SKM-1 treated with dmso at 0.1 percent for 144 hours (cell line): ENCODE results near the gene KLK2.
"Not testable (repeated sequence)": the region's sequence is repeated elsewhere in the genome, so short reads cannot be mapped to it uniquely, and the experiment has no call there.

ENCODE experiments used
- DNase-seq: peaks from one replicate; lab custom pipeline; 2025; ENCODE audit not compliant: unreplicated experiment; lab: John Stamatoyannopoulos, UW

KLK2 gene

GRCh38 chr19:50891253-50891625, 18.0 kb downstream of the KLK2 start:
- no peak for DNase-seq

GRCh38 chr19:50893047-50893736, 20.0 kb downstream of the KLK2 start:
- no peak for DNase-seq

GRCh38 chr19:50894478-50895356, 21.5 kb downstream of the KLK2 start:
- no peak for DNase-seq

- DNase-seq = not testable (repeated sequence)
These were observed 22.9 kb downstream of the KLK2 start for GRCh38 chr19:50896089-50896590.

DNA sequence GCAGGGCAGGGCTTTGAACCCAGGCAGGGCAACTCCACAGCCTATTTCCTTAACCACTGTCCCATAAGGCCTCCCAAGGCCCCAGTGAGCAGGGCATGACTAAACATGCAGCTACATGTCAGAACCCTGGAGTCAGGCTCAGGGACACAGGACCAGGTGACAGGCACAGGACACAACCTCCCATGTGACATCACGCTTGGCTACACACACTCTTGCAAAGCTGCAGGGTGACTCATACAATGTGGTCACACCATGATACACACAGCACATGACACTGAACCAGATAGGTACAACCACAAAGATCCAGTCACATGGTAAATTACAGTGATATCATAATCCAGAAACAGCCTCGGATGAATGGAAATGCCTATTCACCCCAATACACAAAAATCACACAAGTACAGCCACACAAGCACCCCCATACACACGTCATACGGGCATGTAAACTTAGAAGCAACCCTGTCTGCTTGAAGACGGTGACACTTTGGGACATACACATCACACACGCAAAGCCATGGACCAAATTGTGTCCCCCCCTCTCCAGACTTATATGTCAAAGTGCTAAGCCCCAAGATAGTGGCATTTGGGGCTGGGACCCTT, 23.5 kb downstream of the KLK2 start:
- DNase-seq = no peak

- DNase-seq = no peak
These were observed 24.0 kb downstream of the KLK2 start for GRCh38 chr19:50897191-50897607.

GRCh38 chr19:50897612-50898011, 24.4 kb downstream of the KLK2 start:
- DNase-seq = no peak

GRCh38 chr19:50898018-50898417, 24.8 kb downstream of the KLK2 start:
- no peak for DNase-seq

DNA sequence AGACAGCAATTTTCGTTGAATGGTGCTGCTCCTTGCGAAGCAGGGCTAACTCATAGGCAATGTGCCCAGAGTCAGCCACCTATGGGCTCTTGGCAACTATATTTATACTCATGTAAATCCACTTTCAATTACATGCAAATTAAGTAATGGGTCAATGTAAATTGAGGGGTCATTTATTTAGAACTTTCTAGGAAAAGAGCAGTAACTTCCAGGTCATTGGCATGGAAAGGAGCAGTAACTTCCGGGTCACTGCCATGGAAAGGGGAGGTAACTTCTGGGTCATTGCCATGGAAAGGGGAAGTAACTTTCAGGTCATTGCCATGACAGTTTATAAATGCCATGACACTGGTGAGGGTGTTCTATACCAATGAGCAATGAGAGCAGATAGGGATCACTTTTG, 26.3 kb downstream of the KLK2 start:
- no peak for DNase-seq

DNA sequence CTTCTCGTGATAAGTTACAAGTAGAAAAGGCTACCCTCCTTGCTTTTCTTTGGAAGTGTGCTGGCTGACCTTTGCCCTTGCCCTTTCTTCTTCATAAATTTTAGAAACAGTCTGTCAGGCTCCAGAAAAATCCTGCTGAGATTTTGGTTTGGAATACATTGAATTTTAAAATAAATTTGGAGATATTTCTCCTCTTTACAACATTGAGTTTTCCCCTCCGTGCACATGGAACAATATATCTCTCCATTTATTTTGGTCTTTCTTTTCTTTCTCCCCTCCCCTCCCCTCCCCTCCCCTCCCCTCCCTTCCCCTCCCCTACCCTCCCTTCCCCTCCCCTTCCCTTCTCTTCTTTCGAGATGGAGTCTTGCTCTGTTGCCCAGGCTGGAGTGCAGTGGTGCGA, 29.4 kb downstream of the KLK2 start:
- DNase-seq = no peak

- no peak for DNase-seq
These were observed 33.0 kb downstream of the KLK2 start for GRCh38 chr19:50906217-50906616.

DNA sequence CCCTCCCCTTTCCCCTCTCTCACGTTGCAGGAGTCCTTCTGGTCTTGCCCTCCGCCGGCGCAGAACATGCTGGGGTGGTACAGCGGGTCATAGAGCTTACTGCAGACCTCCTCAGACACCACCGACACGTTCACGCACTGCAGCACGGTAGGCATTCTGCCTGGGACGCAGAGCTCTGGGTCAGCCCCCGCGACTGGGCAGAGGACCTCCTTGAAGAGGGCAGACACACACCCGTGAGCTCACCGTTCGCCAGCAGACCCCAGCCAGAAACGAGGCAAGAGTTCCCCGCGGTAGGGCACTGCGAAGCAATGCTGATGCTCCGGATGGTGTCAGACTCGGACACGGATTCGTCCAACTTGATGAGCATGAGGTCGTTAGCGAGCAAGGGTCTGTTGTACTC, 35.1 kb downstream of the KLK2 start:
- DNase-seq = no peak

- DNase-seq = no peak
These were observed 36.2 kb downstream of the KLK2 start for GRCh38 chr19:50909240-50910070.

DNA sequence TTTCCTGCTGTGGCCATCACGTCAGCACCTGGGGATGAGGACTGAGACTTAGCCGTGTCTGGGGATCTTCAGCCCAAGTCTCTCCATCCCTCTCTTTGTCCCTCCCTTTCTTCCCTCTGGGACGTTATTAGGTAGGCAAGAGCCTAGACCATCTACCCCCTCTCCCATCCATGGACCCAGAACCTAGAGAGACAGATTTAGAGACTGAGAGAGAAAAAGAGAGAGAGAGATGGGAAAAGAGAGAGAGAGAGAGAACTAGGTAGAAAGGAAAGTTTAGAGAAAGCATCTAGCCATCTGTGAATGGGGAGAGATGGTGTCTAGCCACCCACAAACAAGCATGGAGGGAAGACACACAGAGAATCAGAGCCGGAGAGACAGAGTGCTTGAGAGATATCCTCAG, 37.5 kb downstream of the KLK2 start:
- DNase-seq = no peak

GRCh38 chr19:50911206-50912101, 38.2 kb downstream of the KLK2 start, which contains the start of gene KLK4:
TSS of gene KLK4 (minus strand) at chr19:50911395. CDS start at chr19:50910738, 657 bp downstream.
- no peak for DNase-seq

DNA sequence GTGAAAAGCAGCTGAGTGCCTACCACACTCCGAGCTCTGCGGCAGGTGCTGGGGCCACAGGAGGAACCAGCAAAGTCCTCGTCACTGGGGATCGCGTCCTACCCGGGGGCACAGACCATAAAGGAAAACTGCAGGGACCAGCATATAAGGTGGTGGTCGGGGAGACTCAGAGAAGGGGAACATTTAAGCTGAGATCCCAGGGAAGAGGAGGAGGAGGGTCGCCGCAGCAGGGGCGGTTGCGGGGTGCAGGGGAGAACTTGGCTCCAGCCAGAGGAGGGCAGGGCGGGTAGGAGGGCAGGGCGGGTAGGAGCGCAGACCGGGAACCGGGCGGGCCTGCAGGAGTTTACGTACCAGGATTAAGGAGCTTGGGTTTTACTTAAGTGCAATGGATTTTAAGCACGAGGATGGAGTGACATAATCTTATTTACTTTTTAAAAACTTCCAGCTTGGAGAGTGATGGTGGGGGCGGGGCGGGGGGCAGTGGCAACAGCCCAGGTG, 38.9 kb downstream of the KLK2 start:
- no peak for DNase-seq

- no peak for DNase-seq
These were observed 39.8 kb downstream of the KLK2 start for GRCh38 chr19:50912727-50913716.

GRCh38 chr19:50916069-50916468, 42.8 kb downstream of the KLK2 start:
- DNase-seq = no peak
